ENCODE results near the gene FAM50A.

DNA sequence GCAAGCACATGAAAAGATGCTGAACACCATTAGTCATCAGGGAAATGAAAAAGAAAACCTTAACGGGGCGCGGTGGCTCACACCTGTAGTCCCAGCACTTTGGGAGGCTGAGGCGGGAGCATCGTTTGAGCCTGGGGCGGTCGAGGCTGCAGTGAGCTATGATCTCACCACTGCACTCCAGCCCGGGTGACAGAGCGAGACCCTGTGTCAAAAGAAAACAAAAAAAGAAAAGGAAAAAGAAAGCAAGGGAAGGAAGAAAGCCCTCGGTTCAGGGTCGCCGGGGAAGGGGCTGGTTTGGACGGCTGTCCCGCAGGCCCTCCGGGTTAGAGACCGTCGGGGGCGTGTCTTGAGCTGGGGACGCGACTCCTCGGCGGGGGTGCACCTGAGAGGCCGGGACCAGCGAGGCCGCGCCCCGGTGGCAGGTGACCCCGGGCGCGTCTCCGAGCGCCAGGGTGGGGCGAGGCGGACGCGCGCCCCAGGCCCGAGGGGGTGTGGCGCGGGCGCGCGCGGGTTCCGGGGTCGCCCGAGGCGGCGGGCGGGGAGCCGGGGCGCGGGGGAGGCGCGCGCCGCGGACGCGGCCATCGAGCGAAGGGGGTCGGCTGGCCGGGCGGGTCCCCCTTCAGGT is 13.7 kb downstream of the FAM50A start:
- TF ChIP-seq POLR2A (IDR thresholded peaks at IDR 0.05; ENCODE audit: low read depth, low read length) (no peak), MAFK (IDR thresholded peaks at IDR 0.05; ENCODE audit: low read depth, low read length) (no peak), CTCF (conservative IDR thresholded peaks at IDR 0.05; ENCODE audit: low read depth, low read length) (no peak)
